HG02852 (cell line): ENCODE data around the gene CUBN.

Experiments
- ATAC-seq: cut with Tn5 transposase; IDR thresholded peaks from one replicate; pipeline ENCODE4 v1.9.1; 2021; ENCODE audit warnings: mild to moderate bottlenecking, moderate library complexity; ENCODE audit not compliant: unreplicated experiment

Gene CUBN

DNA sequence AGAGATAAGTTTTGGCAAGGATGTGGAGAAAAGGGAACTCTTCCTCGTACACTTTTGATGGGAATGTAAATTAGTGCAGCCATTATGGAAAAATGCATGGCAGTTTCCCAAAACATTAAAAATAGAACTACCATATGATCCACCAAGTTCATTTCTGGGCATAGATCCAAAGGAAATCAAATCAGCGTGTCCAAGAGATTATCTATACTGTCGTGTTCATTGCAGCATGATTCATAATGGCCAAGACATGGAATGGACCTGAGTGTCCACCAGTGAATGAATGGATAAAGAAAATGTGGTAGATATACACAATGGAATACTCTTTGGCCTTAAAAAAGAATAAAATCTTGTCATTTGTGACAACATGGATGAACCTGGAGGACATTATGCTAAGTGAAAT is 242.0 kb downstream of the CUBN start:
- no peak for ATAC-seq

DNA sequence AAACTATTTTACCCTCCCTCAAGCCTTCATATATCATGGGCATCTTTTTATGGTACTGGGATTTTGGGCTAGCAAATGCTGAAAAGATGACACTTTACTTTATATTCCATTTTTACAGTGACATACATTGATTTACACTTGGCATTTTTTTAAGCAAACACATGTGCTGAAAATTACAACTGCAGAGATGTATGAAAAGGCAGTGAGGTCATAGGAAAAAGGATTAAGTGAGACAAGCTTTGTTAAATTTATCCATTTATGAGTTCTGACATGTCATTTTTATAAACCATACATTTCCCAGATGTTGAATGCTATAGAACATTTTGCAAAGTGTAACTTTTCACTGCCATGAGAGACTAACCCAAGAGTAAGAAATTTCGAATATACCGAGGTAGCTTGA is 243.6 kb downstream of the CUBN start:
- ATAC-seq: no peak

DNA sequence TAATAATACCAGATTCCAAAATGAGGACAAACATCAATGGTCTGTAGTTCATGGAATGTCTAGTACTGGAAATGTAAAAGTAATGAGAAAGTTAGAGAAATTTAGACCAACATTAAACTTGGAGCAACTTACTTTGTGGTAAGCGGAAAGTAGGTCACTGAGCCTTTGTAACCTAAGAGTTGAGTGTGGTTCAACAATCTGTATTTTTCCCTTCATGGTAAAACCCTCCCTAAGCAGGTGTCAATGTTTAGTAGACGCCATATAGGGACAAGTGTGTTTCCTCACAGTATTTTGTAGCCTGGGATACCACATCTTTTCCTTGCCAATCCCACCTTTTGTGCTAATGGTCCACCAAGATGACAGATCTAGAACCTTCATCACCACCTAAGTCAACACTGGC is 245.1 kb downstream of the CUBN start:
- no peak for ATAC-seq

DNA sequence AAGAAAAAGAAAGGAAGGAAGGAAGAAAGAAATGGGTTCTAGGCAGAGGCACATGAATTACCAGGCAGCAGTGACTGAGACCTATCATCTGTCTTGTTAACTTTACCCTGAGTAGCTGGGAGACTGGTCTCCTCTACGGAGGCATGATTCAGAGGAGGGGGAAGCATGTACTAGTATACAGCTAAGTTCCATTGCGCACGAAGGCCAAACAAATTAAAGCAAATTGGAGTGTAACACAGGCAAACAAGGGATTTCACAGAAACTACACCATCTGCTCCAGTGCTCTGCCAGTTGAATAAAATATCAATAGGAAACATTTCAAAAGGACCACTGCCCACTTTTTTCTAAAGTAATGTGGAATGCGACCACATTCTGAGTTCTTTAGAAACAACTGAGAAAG is 246.5 kb downstream of the CUBN start:
- no peak for ATAC-seq

DNA sequence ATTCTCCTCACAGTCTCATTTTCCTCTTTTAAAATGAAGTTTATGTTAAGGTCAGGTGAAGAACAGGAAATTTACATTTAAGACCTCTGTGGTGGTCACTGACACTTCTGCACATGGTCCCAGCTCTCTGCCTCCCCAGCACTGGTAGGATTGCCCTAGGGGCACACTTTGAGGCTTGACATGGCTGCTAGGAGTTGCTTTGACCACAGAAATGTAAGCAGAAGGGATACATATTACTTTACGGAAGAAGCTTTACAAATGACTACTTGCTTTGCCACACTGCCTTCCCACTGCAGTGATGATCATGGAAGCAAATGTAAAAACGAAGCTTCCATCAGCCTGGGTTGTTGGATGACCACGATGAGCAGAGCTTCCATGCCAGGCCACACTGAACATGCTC is 259.3 kb downstream of the CUBN start:
- ATAC-seq: no peak

DNA sequence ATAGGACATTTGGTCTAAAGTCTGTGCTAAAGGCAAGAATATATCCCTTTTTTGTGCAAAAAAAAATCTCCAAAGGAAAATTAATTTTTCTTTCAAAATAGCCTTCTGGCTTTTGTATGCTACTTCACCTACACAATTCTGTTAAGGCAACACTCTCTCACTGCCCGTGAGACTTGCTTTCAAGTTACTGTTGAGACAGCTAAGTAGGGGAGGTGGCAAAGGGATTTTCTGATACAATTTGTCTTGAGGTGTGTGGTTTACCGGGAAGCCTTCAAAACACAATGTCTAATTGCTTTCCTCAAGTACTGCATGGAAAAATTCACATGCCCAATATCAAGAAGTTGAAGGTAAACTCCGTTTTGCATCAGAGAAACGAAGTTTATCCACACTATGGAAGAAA is 261.6 kb downstream of the CUBN start:
- ATAC-seq: no peak

DNA sequence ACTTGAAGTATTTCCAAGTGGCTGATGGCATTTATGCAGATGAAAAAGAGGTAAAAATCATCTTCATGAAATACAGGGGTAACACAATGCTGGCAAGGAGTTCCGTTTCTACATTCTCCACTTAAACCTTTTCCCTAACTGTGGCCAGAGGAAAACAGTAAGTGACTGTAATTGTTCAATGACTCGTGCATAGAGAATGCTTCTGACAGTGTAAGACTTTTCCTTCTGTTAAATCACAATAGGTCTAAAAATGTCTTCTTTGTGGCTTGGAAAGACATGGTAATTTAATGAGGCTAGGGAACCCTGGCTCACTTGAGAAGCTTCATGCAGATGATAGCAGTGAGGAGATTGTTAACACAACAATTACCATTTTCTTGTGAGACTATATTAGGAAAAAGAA is 262.1 kb downstream of the CUBN start:
- ATAC-seq: no peak

DNA sequence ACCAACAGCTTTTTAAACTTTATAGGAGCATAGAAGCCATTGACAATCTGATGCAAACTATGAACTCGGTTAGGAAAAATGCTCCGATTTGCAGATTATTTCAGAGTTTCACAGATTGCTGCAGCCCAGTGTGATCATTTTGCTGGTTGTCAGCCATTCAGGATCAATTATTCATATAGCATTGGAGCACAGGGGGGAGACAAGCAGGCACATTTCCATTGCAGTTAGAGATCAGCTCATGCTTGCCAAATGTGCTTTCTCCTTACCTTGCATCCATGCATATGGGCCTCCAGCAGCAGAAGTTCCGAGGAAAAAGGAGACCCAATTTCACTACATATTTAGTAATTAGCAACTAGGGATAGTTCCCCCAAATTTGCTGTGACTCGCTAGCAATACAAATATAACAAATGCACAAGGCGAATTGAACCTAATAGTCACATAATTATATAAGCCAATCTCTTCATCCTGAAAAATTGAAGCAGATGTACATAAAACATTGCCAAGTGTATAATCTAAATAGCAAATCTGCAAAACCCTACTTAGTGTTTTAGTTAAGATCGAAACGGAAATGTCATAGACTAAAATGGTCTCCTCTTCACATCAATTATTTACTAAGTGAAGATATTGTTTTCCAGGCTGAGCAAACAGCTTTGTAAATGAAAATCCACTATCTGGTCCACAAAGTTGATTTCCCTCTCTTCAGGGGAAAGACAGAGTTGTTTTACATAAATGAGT is 262.9 kb downstream of the CUBN start:
- no peak for ATAC-seq

DNA sequence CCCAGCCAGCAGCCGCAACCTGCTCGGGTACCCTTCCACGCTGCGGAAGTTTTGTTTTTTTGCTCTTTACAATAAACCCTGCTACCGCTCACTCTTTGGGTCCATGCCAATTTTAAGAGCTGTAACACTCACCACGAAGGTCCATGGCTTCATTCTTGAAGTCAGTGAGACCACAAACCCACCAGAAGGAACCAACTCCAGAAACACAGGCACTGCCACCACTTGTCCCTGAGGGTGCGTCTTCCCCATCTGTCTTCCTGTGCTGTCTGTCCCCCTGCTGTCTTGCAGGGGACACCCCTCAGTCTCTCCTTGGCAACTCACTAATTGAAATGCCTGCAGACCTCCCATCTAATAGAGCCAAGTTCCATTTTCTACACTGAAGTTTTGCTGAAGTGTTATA is 263.8 kb downstream of the CUBN start:
- ATAC-seq: no peak

DNA sequence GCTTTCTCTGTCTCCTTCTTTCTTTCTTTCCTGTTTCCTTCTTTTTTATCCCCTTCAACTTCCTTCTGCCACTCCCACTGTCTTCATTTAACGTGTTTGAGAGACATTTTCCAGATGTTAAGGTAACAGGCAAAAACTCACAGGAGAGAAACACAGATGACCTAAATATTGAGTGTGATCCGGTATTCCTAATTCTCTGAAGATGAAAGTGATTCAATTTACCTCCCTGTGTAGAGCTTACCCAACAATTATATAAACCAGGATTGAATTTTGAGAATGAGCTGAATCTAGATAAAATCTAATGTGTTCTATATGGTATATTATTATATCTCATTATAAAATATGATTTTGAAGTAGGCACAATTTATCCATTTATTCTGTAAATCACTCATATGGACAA is 265.8 kb downstream of the CUBN start:
- ATAC-seq: no peak

DNA sequence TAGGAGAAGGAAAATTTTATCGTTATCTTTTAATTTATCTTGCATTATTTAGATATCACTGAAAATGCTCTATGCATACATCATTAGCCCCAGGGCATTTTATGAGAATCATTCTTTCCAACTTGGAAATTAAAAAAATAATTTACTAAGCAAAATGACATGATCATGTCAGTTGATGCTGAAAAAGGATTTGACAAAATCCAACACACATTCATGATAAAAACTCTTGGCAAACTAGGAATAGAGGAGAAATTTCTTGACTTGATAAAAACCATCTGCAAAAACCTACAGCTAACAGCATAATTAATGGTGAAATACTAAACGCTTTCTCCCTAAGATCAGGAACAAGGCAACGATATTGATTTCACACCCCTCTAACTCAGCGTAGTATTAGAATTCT is 272.2 kb downstream of the CUBN start:
- ATAC-seq: no peak

DNA sequence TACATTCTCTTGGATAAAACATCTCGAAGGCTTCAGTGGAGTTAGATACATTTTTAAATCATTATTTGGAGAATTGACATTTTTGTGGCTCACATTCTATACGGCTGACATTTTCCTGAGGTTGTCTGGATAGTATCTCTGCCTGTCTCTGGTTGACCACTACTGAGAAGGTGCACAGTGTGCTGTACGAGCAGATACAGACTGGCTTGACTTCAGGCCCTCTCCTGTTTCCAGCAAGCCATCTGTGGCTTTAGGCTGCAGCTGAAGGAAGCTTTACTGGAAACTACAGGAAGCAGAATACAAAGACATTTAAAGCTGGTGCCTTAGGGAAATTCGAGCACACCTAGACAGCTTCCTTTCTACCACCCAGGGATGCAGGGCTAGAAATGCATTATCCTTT is 273.0 kb downstream of the CUBN start:
- no peak for ATAC-seq

DNA sequence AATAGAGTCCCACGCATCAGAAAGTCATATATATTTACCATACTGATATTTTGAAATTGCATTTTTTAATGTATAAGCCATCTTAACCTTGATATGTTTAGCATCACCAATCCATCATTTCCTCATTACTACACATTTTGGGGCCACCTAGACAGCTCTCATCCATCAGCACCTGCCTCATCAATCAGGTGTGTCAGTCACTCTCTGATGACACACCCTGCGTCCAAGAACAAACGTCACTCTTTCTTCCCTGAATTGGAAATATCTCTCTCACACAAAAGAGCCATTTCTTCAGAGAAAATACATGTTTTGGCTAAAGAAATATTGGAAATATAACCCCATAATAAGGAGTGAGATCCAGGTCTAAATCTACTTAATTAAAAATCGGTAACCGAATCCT is 273.5 kb downstream of the CUBN start:
- no peak for ATAC-seq

DNA sequence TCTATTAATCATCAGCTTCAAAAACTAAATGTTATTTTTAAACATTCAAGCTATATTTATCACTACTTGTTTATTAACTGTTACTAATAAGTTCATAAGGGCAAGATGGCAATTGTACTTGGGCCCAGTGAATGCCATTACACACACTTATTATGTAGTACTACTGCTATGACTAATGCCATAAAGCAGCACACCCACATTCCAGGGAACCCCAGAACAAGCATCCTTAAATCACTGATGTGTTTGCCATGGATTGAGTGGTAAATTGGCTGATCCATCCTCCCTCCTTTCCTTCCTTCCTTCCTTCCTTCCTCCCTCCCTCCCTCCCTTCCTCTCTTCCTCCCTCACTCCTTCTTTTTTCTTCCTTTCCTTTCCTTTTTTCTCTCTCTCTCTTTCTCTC is 275.0 kb downstream of the CUBN start:
- ATAC-seq: no peak

DNA sequence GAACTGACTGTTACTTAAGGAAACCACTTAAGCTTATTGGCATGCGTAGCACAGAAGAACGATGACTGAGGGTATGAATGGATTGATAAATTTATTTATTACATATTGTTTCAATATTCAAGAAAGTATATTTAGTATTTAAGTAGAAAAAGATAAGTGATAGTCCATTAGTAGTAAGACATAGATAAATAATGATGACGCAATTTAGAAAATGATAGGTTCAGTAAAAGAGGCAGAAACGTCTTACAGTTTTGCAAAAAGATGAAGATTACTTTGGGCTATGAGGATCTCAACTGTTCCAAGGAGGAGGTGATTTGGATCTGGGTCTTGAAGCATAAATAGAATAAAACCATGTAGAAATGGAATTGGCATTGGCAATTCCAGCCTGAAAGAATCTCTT is 275.8 kb downstream of the CUBN start:
- no peak for ATAC-seq

DNA sequence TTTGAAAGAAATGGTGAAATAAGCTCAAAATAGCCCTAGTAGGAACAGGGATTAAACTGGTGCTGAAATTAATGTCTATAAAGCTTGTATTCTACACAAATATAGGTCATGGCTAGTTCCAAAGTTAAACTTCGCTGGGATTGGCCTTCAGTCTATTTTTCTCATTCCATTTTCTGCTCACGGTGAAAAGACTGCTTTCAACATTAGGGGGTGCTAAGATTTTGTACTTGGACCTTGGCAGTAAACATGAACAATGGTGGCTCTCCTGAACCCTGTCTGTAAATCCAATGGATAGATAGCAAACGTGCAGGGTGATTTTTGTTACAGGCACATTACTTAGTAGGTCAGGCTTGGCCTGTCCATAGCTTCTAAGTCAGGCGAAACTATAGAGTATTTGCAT is 276.4 kb downstream of the CUBN start:
- no peak for ATAC-seq

DNA sequence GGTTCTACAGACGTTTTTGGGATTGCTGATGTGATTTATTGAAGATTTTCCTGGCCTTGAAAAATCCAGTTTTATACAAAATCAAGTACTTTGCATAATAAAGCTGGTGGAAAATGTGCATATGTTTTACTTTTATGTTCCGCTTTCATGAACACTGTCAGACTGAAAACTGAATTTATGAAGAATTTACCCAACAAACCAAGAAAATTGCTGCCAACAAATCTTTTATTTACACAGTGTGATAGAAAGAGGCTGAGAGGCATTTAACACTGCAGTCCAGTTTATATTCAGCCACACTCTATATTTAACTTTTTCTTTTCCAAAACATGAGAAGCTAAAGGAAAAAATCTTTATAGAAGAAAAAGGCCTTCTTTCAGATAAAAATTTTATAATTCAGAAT is 277.0 kb downstream of the CUBN start:
- no peak for ATAC-seq

DNA sequence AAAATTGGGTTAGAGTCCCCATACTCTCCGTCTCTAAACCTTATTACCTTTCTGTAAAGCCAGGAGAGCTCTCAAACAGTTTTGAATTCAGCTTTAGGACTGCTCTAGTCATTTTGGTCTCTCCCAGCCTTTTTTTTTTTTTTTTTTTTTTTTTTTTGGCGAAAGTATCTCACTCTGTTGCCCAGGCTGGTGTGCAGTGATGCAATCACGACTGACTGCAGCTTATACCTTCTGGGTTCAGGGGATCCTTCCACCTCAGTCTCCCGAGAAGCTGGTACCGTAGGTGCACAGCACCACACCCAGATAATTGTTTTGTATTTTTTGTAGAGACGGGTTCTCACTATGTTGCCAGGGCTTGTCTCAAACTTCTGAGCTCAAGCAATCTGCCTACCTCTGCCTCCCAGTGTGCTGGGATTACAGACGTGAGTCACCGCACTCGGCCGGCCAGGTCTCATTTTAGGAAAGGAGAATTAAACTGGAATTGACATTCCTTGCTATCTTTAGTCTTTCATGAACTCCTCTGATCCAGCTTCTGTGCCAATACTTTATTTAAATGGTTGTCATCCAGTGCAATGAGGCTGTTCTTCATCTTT is 281.0 kb downstream of the CUBN start:
- no peak for ATAC-seq

DNA sequence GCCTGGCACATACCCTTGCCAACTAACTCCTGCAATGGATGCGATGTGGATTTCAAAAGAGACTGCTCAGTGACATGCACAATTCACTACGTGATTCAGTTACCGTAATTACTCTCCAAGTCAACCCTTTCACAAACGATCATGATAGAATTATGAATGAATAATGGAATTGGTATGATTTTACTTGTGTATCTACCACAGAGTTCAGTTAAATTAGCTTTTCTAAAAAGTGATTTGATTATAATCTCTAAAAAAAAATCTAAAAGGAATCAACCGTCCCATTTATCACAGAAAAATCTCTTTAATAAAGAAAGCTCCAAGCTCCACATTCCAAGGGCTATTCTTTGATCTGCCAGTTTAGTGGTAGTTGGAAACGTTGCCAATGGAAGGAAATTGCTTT is 282.0 kb downstream of the CUBN start:
- ATAC-seq: no peak

DNA sequence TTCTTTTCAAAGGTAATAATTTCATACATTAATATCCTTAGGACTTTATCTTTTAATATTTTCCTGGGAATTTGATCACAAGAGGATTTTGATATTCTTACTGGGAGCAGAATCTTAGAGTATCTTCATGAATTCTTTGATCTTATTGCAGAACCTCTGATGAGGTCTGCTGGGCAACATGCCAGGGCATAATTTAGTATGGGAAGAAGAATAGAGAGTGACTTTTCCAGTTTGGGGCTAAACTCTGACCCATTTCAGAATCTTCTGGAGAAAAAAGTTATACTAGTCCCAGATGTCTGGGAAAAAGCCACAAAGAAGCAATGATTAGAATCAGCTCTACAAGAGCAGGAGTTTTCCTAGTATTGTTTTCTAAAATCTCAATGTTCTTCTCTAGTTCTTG is 284.4 kb downstream of the CUBN start:
- ATAC-seq: no peak

DNA sequence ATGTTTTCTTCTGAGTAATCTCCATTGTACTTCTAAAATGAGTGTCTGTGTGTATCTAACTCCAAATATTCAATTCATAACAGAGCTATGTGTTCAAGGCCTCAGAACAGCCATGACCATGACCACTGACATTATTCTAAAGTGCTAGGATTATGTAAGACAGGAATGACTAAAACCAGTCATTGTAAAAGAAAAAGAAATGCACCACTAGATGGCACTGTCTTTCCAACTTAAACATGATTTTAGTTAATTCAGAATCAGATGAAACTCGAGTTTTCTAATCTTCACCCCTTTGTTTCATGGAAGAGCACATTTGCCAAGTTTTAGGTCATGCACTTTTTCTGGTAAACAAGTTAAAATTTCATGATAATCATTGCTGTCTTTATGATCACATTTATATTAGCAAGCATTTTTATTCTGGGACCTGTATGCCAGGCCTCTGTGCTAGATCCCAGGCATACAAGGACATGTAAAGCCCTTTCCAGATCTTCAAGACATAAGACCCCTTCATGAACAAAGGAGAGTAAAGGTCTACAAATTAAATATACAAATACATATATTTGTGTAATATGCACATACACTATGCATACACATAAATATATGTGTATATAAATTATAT is 286.2 kb downstream of the CUBN start:
- peak; percentile 60 for ATAC-seq

DNA sequence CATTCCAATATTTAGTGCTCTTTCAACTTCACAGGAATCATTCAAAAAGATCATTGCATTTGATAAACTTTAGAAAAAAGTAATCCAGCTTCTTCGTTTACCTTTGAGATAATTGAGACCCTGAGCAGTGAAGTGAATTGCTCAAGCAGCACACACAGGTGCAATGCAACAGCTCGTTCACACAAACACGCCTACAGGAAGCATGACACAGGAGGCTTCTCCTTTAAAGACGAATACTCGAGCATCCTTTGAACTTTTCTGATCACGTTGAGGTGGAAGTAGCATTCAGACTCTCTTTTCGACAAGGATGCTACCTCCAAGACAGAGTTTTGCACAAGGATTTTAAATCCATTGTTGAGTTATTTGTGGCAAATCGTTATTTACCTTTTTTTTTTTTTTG is 294.4 kb downstream of the CUBN start:
- ATAC-seq: no peak
